MM.1S (cell line): ENCODE results near the gene BTBD18.

ENCODE experiments used
- DNase-seq: peaks from one replicate; pipeline ENCODE4 v3.0.0-alpha.2; 2015
- H2AFZ ChIP-seq: fragments of 300-600 bp; sonication (generic); 2 replicates; pipeline ENCODE4 v1.6.0; 2016; ENCODE audit warnings: antibody characterized with exemption, low read length
- H3F3A ChIP-seq: fragments of 300-600 bp; sonication (generic); 2 replicates; pipeline ENCODE4 v1.6.1; 2016; ENCODE audit warnings: mild to moderate bottlenecking, antibody characterized with exemption, low read length, moderate library complexity, mixed read lengths; ENCODE audit not compliant: insufficient read depth
- H3K27ac ChIP-seq: fragments of 300-600 bp; sonication (generic); 2 replicates; pipeline ENCODE4 v1.5.1; 2016; ENCODE audit warnings: mild to moderate bottlenecking, low read length
- H3K27me3 ChIP-seq: fragments of 300-600 bp; sonication (generic); replicated peaks from 2 replicates; pipeline ENCODE4 v1.6.0; 2016; ENCODE audit warnings: low read length; ENCODE audit not compliant: insufficient read depth
- H3K36me3 ChIP-seq: fragments of 300-600 bp; sonication (generic); replicated peaks from 2 replicates; pipeline ENCODE4 v1.6.1; 2016; ENCODE audit warnings: mild to moderate bottlenecking, low read length, mixed read lengths; ENCODE audit not compliant: insufficient read depth
- H3K4me1 ChIP-seq: fragments of 300-600 bp; sonication (generic); 2 replicates; pipeline ENCODE4 v1.6.1; 2016; ENCODE audit warnings: low read length, mixed read lengths
- H3K4me2 ChIP-seq: fragments of 300-600 bp; sonication (generic); 2 replicates; pipeline ENCODE4 v1.6.0; 2016; ENCODE audit warnings: low read depth, low read length
- H3K4me3 ChIP-seq: fragments of 300-600 bp; sonication (generic); 2 replicates; pipeline ENCODE4 v1.5.1; 2016; ENCODE audit warnings: low read length, mixed read lengths
- H3K79me2 ChIP-seq: fragments of 300-600 bp; sonication (generic); 2 replicates; pipeline ENCODE4 v1.6.1; 2016; ENCODE audit warnings: mixed run types, low read length, mixed read lengths
- H3K9ac ChIP-seq: fragments of 300-600 bp; sonication (generic); 2 replicates; pipeline ENCODE4 v1.6.1; 2016; ENCODE audit warnings: low read length, mixed read lengths
- H3K9me2 ChIP-seq: fragments of 300-600 bp; sonication (generic); replicated peaks from 2 replicates; pipeline ENCODE4 v1.6.1; 2016; ENCODE audit warnings: mild to moderate bottlenecking, low read length, mixed read lengths; ENCODE audit not compliant: insufficient read depth
- H3K9me3 ChIP-seq: fragments of 300-600 bp; sonication (generic); replicated peaks from 2 replicates; pipeline ENCODE4 v1.6.1; 2016; ENCODE audit warnings: mild to moderate bottlenecking, low read length, mixed read lengths; ENCODE audit not compliant: insufficient read depth
- H4K20me1 ChIP-seq: fragments of 300-600 bp; sonication (generic); 2 replicates; pipeline ENCODE4 v1.6.1; 2016; ENCODE audit warnings: mild to moderate bottlenecking, low read length, moderate library complexity, mixed read lengths; ENCODE audit not compliant: insufficient read depth
- EZH2 ChIP-seq: fragments of 300-600 bp; sonication (generic); optimal IDR thresholded peaks from 2 replicates; pipeline ENCODE3; 2017; ENCODE audit warnings: low read depth, mild to moderate bottlenecking, antibody characterized with exemption, low read length, mixed read lengths
- EZH2phosphoT487 ChIP-seq: fragments of 300-600 bp; sonication (generic); IDR thresholded peaks from 2 replicates; pipeline ENCODE4 v1.6.1; 2018; ENCODE audit warnings: antibody characterized with exemption, low read length
- TF ChIP-seq, protein P1 (sequence below): fragments of 300-600 bp; sonication (generic); IDR thresholded peaks from 2 replicates; pipeline ENCODE4 v1.5.1; 2016; ENCODE audit warnings: antibody characterized with exemption, low read length, mixed read lengths

The BTBD18 gene

GRCh38 chr11:57763568-57763967, 11.9 kb upstream of the BTBD18 start:
- Histone ChIP-seq H3K36me3 (no peaks in the 10 kb centered on the region), H3K4me2 (no peak overlapping the region), H3K4me3 (no peak overlapping the region), H3K79me2 (no peaks in the 10 kb centered on the region), H3K27me3 (no peaks in the 10 kb centered on the region), H3K27ac (no peak overlapping the region), H3K9ac (no peak overlapping the region), H4K20me1 (no peaks in the 10 kb centered on the region), H2AFZ (no peak overlapping the region), H3F3A (no peaks in the 10 kb centered on the region), H3K9me3 (no peaks in the 10 kb centered on the region), H3K4me1 (no peaks in the 10 kb centered on the region), H3K9me2 (no peaks in the 10 kb centered on the region)
- DNase-seq, result no peak
- TF ChIP-seq, protein P1, sequence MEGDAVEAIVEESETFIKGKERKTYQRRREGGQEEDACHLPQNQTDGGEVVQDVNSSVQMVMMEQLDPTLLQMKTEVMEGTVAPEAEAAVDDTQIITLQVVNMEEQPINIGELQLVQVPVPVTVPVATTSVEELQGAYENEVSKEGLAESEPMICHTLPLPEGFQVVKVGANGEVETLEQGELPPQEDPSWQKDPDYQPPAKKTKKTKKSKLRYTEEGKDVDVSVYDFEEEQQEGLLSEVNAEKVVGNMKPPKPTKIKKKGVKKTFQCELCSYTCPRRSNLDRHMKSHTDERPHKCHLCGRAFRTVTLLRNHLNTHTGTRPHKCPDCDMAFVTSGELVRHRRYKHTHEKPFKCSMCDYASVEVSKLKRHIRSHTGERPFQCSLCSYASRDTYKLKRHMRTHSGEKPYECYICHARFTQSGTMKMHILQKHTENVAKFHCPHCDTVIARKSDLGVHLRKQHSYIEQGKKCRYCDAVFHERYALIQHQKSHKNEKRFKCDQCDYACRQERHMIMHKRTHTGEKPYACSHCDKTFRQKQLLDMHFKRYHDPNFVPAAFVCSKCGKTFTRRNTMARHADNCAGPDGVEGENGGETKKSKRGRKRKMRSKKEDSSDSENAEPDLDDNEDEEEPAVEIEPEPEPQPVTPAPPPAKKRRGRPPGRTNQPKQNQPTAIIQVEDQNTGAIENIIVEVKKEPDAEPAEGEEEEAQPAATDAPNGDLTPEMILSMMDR, result no peak
- no peak for TF ChIP-seq EZH2phosphoT487
- TF ChIP-seq EZH2, result no peak

DNA sequence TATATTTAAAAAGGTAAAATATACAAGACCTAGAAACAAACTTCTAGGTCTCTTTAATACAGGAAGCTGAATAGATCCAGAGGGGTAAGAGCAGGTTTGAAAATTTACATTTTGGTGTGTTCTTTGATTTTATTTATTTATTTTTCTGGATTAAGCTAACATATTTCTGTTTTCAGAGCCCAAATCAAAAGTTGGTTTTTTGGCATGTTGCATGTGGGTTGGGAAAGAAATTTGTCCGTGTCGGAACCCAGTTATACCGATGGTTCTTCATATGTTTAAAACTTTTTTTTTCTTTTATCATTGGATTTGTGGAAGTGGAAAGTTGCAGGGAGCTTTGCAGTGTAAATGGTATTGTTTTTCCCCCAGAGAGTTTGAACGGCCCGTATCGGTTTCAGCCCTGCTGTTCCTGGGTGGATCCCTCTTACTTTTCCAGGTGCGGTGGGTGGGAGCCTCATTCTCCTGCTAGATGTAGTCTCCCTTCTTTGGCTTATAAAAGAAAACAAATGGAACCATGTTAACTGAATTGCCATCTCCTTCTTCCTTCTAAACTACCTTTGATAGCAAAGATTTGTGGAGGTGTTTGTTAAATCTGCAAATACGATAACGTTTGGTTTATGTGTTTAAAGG, 10.7 kb upstream of the BTBD18 start:
- Histone ChIP-seq H2AFZ (no peak overlapping the region), H3K79me2 (no peaks in the 10 kb centered on the region), H3K9ac (no peak overlapping the region), H3K4me3 (no peak overlapping the region), H4K20me1 (no peaks in the 10 kb centered on the region), H3K9me3 (no peaks in the 10 kb centered on the region), H3K4me1 (no peaks in the 10 kb centered on the region), H3K9me2 (no peaks in the 10 kb centered on the region), H3K36me3 (no peaks in the 10 kb centered on the region), H3K27me3 (no peaks in the 10 kb centered on the region), H3F3A (no peaks in the 10 kb centered on the region), H3K4me2 (no peak overlapping the region), H3K27ac (no peak overlapping the region)
- TF ChIP-seq EZH2 (no peak), EZH2phosphoT487 (no peak)
- TF ChIP-seq, protein P1, result no peak
- no peak for DNase-seq

- H3K27me3 ChIP-seq, result no peaks in the 10 kb centered on the region
- H3K79me2 ChIP-seq, result no peaks in the 10 kb centered on the region
- no peak within 1 kb of the TSS for H3K4me2 ChIP-seq
- no peak within 1 kb of the TSS for H3K4me3 ChIP-seq
- H3K9me2 ChIP-seq, result no peaks in the 10 kb centered on the region
- H2AFZ ChIP-seq, result no peak within 1 kb of the TSS
- H4K20me1 ChIP-seq, result no peaks in the 10 kb centered on the region
- DNase-seq, result no peak
- H3F3A ChIP-seq, result no peaks in the 10 kb centered on the region
- TF ChIP-seq EZH2phosphoT487 (no peak), EZH2 (no peak)
- TF ChIP-seq, protein P1, result no peak
- no peaks in the 10 kb centered on the region for H3K36me3 ChIP-seq
- no peaks in the 10 kb centered on the region for H3K9me3 ChIP-seq
- no peak within 1 kb of the TSS for H3K27ac ChIP-seq
- H3K4me1 ChIP-seq, result no peaks in the 10 kb centered on the region
- no peak within 1 kb of the TSS for H3K9ac ChIP-seq
Measured at GRCh38 chr11:57761301-57762234, 9.9 kb upstream of the BTBD18 start, which contains the start of gene CTNND1. CTNND1 (plus strand) TSS chr11:57761802; CDS start chr11:57791479, 29,677 bp downstream.
